NCI-H1048 (cell line): ENCODE measurements around the gene WNK2.

ENCODE experiments used
- DNase-seq: peaks from one replicate; lab custom pipeline; 2025; lab: John Stamatoyannopoulos, UW

The WNK2 gene

GRCh38 chr9:93295456-93296076, 111.6 kb downstream of the WNK2 start:
- DNase-seq, result no peak

GRCh38 chr9:93296889-93297480, 113.0 kb downstream of the WNK2 start:
- no peak for DNase-seq

GRCh38 chr9:93297659-93298497, 113.9 kb downstream of the WNK2 start:
- DNase-seq, result no peak

GRCh38 chr9:93298498-93299417, 114.8 kb downstream of the WNK2 start:
- no peak for DNase-seq

- no peak for DNase-seq
Measured at GRCh38 chr9:93299418-93300174, 115.7 kb downstream of the WNK2 start.

GRCh38 chr9:93300175-93300572, 116.2 kb downstream of the WNK2 start:
- no peak for DNase-seq

GRCh38 chr9:93300585-93301081, 116.7 kb downstream of the WNK2 start:
- DNase-seq, result no peak

- DNase-seq, result no peak
Measured at GRCh38 chr9:93301291-93301811, 117.4 kb downstream of the WNK2 start.

GRCh38 chr9:93301911-93302541, 118.1 kb downstream of the WNK2 start:
- no peak for DNase-seq

GRCh38 chr9:93302586-93303257, 118.8 kb downstream of the WNK2 start:
- peak; percentile 20 for DNase-seq

GRCh38 chr9:93303258-93303771, 119.4 kb downstream of the WNK2 start:
- no peak for DNase-seq

- no peak for DNase-seq
Measured at GRCh38 chr9:93303806-93304573, 120.1 kb downstream of the WNK2 start.

- DNase-seq, result no peak
Measured at GRCh38 chr9:93304574-93305496, 120.9 kb downstream of the WNK2 start.

GRCh38 chr9:93305497-93306020, 121.6 kb downstream of the WNK2 start:
- no peak for DNase-seq

GRCh38 chr9:93306081-93306480, 122.1 kb downstream of the WNK2 start:
- no peak for DNase-seq

- no peak for DNase-seq
Measured at GRCh38 chr9:93306579-93307091, 122.7 kb downstream of the WNK2 start.

GRCh38 chr9:93307468-93308157, 123.7 kb downstream of the WNK2 start:
- no peak for DNase-seq
